AG04450 (cell line): ENCODE results near the gene CPNE8. TPM values are rescaled to one million over a fixed set of nuclear protein-coding genes. Genes with fewer than 3 reads are reported as not detected.

ENCODE experiments used
- CTCF ChIA-PET: fragments of 300-600, 350-600 bp; formaldehyde crosslinking; extraction: SDS; loops from one replicate; lab custom pipeline; 2022; ENCODE audit warnings: antibody characterized with exemption, inconsistent platforms; lab: Charles Lee
- POLR2A ChIA-PET: fragments of 350-600 bp; formaldehyde crosslinking; extraction: SDS; loops from one replicate; lab custom pipeline; 2021; ENCODE audit warnings: antibody characterized with exemption, inconsistent platforms; lab: Yijun Ruan, JAX
- DNase-seq: peaks from one replicate; pipeline ENCODE4 v3.0.0-alpha.2; 2011; ENCODE audit warnings: low read depth, low spot score
- H3K27ac ChIP-seq: one replicate; pipeline ENCODE4 v1.5.1; 2012; ENCODE audit warnings: low read depth, low read length, control low read depth
- H3K27me3 ChIP-seq: one replicate; pipeline ENCODE4 v1.6.0; 2012; ENCODE audit warnings: low read length; ENCODE audit not compliant: control insufficient read depth, insufficient read depth
- H3K4me3 ChIP-seq: 2 replicates; pipeline ENCODE4 v1.5.1; 2011; ENCODE audit warnings: mild to moderate bottlenecking, low read depth, low read length, control low read depth
- H3K9me3 ChIP-seq: 2 replicates; pipeline ENCODE4 v1.5.1; 2012; ENCODE audit warnings: low read length; ENCODE audit not compliant: control insufficient read depth, insufficient read depth
- polyA plus RNA-seq: library from polyadenylated mRNA; depleted of rRNA; stranded (reverse); fragments of >200 nt; gene quantifications from 2 replicates; pipeline ENCODE4 v1.2.3, GENCODE V29; 2011
- TF ChIP-seq, protein P1 (sequence below): IDR thresholded peaks from 2 replicates; pipeline ENCODE4 v1.5.1; 2011; ENCODE audit warnings: low read depth, low read length, control low read depth, inconsistent platforms

Gene CPNE8
- polyA plus RNA-seq, 1 experiment = 0.02 TPM

DNA sequence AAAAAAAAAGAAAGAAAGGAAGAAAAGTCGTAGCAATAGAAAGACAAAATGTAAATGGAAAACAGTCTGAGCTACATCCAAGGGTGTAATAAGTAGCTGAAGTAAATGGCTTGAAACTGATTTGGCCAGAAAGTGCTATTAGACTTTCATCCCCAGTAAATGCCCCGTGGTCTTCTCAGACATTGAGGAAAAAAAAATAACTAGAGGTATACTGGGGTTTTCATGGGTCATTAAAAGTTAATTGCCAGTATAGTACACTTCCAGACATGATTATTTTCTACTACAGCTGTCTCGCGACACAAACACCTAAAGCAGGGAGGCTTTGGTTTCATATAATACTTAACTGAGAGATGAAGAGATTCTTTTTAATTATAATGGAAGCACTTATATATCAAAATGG lies 271.9 kb downstream of the CPNE8 start:
- ChIA-PET POLR2A (no interaction called here), CTCF (no interaction called here)
- TF ChIP-seq, protein P1, sequence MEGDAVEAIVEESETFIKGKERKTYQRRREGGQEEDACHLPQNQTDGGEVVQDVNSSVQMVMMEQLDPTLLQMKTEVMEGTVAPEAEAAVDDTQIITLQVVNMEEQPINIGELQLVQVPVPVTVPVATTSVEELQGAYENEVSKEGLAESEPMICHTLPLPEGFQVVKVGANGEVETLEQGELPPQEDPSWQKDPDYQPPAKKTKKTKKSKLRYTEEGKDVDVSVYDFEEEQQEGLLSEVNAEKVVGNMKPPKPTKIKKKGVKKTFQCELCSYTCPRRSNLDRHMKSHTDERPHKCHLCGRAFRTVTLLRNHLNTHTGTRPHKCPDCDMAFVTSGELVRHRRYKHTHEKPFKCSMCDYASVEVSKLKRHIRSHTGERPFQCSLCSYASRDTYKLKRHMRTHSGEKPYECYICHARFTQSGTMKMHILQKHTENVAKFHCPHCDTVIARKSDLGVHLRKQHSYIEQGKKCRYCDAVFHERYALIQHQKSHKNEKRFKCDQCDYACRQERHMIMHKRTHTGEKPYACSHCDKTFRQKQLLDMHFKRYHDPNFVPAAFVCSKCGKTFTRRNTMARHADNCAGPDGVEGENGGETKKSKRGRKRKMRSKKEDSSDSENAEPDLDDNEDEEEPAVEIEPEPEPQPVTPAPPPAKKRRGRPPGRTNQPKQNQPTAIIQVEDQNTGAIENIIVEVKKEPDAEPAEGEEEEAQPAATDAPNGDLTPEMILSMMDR = no peak
- Histone ChIP-seq H3K4me3 (no peak overlapping the region), H3K27me3 (no peaks in the 10 kb centered on the region), H3K27ac (no peak overlapping the region), H3K9me3 (peaks cover 16% of the 10 kb centered on the region; the same call in 1 of the 2 replicates)
- DNase-seq = no peak

DNA sequence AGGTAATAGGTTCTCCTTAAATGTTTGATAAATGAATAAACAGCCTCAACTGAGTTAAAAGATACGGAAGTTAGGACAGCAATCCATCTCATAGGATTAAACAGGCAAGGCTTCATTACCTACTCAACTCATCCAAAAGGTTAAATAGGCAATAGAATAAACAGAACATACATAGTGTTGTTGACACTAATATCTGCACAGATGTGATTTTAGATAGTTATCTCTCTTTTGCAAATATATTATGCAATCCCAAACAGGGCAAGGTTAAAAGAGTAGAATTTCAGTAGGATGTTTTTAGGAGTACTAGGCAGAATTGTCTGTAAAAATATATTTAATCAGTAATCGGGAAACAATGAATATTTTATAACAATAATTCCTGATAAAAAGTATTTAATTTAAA lies 276.3 kb downstream of the CPNE8 start:
- no peak overlapping the region for H3K27ac ChIP-seq
- H3K9me3 ChIP-seq = no peaks in the 10 kb centered on the region
- TF ChIP-seq, protein P1 = no peak
- no peak for DNase-seq
- ChIA-PET CTCF (no interaction called here), POLR2A (no interaction called here)
- no peak overlapping the region for H3K4me3 ChIP-seq
- H3K27me3 ChIP-seq = no peaks in the 10 kb centered on the region

DNA sequence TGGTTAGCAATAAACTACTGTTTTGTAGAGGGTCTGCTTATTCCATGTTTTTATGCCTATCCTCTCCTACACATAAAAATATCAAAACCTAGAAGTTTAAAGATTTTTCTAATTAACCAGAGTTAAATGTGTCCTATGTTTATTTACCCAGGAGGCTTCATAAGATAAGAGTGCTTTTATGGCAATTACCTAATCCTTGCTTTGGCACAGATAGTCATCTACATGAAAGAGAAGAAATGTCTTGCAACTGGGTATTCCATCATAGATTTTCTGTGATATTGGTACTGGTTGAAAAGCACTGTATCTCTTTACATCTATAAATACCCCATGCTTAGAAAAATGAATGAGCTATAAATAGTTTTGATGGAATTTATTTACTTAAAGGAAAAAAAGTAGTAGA lies 277.1 kb downstream of the CPNE8 start:
- CTCF ChIA-PET = no interaction called here
- no peak overlapping the region for H3K4me3 ChIP-seq
- no peaks in the 10 kb centered on the region for H3K27me3 ChIP-seq
- H3K9me3 ChIP-seq = no peaks in the 10 kb centered on the region
- POLR2A ChIA-PET = no interaction called here
- DNase-seq = no peak
- TF ChIP-seq, protein P1 = no peak
- no peak overlapping the region for H3K27ac ChIP-seq

DNA sequence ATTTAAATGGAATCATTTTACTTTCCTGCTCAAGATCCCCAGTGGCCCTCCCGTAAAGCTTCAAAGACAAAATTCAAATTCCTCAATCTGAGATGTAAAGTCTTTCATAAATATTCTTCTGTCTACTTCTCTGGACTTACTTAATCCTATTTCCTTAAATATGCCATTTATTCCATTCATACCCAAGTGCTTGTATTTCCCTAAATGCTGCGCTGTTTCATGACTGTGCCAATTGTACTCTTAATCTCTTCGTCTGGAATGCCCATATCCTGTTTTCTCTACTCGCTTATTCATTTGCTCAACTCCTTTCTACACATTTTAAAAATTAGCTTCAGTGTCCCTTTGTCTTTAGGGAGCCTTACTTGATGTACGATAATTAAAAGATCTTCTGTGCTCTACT lies 280.1 kb downstream of the CPNE8 start:
- Histone ChIP-seq H3K27ac (no peak overlapping the region), H3K4me3 (no peak overlapping the region), H3K27me3 (no peaks in the 10 kb centered on the region), H3K9me3 (no peaks in the 10 kb centered on the region)
- ChIA-PET POLR2A (no interaction called here), CTCF (no interaction called here)
- TF ChIP-seq, protein P1 = no peak
- no peak for DNase-seq

DNA sequence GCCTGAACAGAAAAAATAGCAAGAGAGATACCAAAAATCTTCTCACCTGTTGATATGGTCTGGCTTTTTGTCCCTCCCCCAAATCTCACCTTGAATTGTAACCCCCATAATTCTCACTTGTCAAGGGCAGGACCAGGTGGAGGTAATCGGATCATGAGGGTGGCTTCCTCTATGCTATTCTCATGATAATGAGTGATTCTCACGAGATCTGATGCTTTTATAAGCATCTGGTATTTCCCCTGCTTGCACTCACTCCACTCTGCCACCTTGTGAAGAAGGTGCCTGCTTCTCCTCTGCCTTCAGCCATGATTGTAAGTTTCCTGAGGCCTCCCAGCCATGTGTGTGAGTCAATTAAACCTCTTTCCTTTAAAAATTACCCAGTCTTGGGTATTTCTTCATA lies 291.2 kb downstream of the CPNE8 start:
- H3K4me3 ChIP-seq = no peak overlapping the region
- no peak for DNase-seq
- ChIA-PET POLR2A (no interaction called here), CTCF (no interaction called here)
- TF ChIP-seq, protein P1 = no peak
- H3K27ac ChIP-seq = no peak overlapping the region
- H3K9me3 ChIP-seq = peaks cover 3% of the 10 kb centered on the region; the same call in 1 of the 2 replicates
- no peaks in the 10 kb centered on the region for H3K27me3 ChIP-seq
